HCT116 (cell line): Measurements from ENCODE around the gene COL1A1. TPM values are rescaled to one million over a fixed set of nuclear protein-coding genes. Genes with fewer than 3 reads are reported as not detected.

Source experiments
- ATAC-seq: fragments of 200-7000 bp; cut with Tn5 transposase; 2 replicates; pipeline ENCODE4 v1.9.1; 2020; ENCODE audit warnings: mild to moderate bottlenecking, moderate library complexity
- BruUV-seq: library from RNA; stranded (reverse); fragments of 400-500 nt; replicated peaks from 2 replicates; lab custom pipeline; 2021; lab: Mats Ljungman, UMichigan
- CTCF ChIA-PET: fragments of 300-600 bp; sonication (Branson Sonifier 250); formaldehyde crosslinking; loops from one replicate; lab custom pipeline; 2021; ENCODE audit warnings: antibody characterized with exemption; lab: Charles Lee
- POLR2A ChIA-PET: fragments of 300-600, 350-600 bp; sonication (Branson Sonifier 250); formaldehyde crosslinking; loops from one replicate; lab custom pipeline; 2021; ENCODE audit warnings: antibody characterized with exemption; lab: Charles Lee
- RAD21 ChIA-PET, 2 experiments: fragments of 300-600 bp; sonication (Branson Sonifier 250); formaldehyde crosslinking; loops; one replicate each; lab custom pipeline; 2023; ENCODE audit warnings: low total read pairs in 2 of 2; ENCODE audit not compliant: uncharacterized antibody in 2 of 2, unreplicated experiment in 2 of 2, low non-redundant PET in 1 of 2; lab: Charles Lee
- DNase-seq: peaks from one replicate; pipeline ENCODE4 v3.0.0-alpha.2; 2010; ENCODE audit warnings: low read depth, low spot score
- H2AFZ ChIP-seq: fragments of 200-600 bp; shearing (Covaris generic), sonication (generic); 2 replicates; pipeline ENCODE4 v1.6.1; 2017; ENCODE audit warnings: low read depth, mixed run types, mixed read lengths, antibody characterized with exemption, low read length; ENCODE audit not compliant: poor library complexity, severe bottlenecking
- H3K27ac ChIP-seq: 2 replicates; pipeline ENCODE4 v1.5.1; 2012; ENCODE audit warnings: low read depth, low read length
- H3K27me3 ChIP-seq: fragments of 200-600 bp; sonication (generic); 2 replicates; pipeline ENCODE4 v1.6.1; 2016; ENCODE audit warnings: mixed run types, low read length, mixed read lengths; ENCODE audit not compliant: insufficient read depth
- H3K36me3 ChIP-seq, 2 experiments: fragments of 200-500 bp in 1 of 2; fragments of 200-600 bp in 1 of 2; sonication (Bioruptor generic) in 1 of 2; sonication (generic) in 1 of 2; 2 replicates each; pipeline versions ENCODE4 v1.5.1 to v1.6.1; 2014 to 2016; ENCODE audit warnings: low read length in 2 of 2, inconsistent platforms in 1 of 2, mixed read lengths in 1 of 2, mixed run types in 1 of 2; ENCODE audit not compliant: insufficient read depth in 2 of 2, control insufficient read depth in 1 of 2
- H3K4me1 ChIP-seq, 2 experiments: fragments of 200-600 bp in 1 of 2; sonication (generic) in 1 of 2; 2 replicates each; pipeline versions ENCODE4 v1.5.1 to v1.6.1; 2012 to 2017; ENCODE audit warnings: low read length in 2 of 2, inconsistent platforms in 1 of 2, mild to moderate bottlenecking in 1 of 2, mixed read lengths in 1 of 2, mixed run types in 1 of 2, moderate library complexity in 1 of 2; ENCODE audit not compliant: insufficient read depth in 2 of 2, control insufficient read depth in 1 of 2
- H3K4me2 ChIP-seq: fragments of 200-600 bp; sonication (generic); 2 replicates; pipeline ENCODE4 v1.6.1; 2017; ENCODE audit warnings: mixed run types, low read length, mixed read lengths
- H3K4me3 ChIP-seq, 2 experiments: fragments of 200-600 bp in 1 of 2; sonication (generic) in 1 of 2; replicated peaks in 1 of 2; 2 replicates each; pipeline ENCODE4 v1.5.1; 2011 to 2016; ENCODE audit warnings: low read length in 2 of 2, control low read depth in 1 of 2, low read depth in 1 of 2, mild to moderate bottlenecking in 1 of 2, mixed read lengths in 1 of 2, mixed run types in 1 of 2
- H3K79me2 ChIP-seq: fragments of 200-600 bp; sonication (generic); 2 replicates; pipeline ENCODE4 v1.6.1; 2017; ENCODE audit warnings: mild to moderate bottlenecking, mixed run types, low read length, moderate library complexity, mixed read lengths; ENCODE audit not compliant: insufficient read depth
- H3K9ac ChIP-seq: fragments of 200-600 bp; sonication (generic); 2 replicates; pipeline ENCODE4 v1.6.1; 2016; ENCODE audit warnings: low read length, mixed read lengths
- H3K9me2 ChIP-seq: fragments of 200-600 bp; sonication (generic), shearing (Covaris generic); 2 replicates; pipeline ENCODE4 v1.6.1; 2017; ENCODE audit warnings: mixed run types, mild to moderate bottlenecking, moderate library complexity; ENCODE audit not compliant: insufficient read depth
- H3K9me3 ChIP-seq, 2 experiments: fragments of 200-500 bp in 1 of 2; fragments of 200-600 bp in 1 of 2; sonication (Bioruptor generic) in 1 of 2; sonication (generic) in 1 of 2; 2 replicates each; pipeline ENCODE4 v1.6.1; 2014 to 2017; ENCODE audit warnings: low read length in 2 of 2, mixed read lengths in 2 of 2, inconsistent platforms in 1 of 2, low read depth in 1 of 2, mild to moderate bottlenecking in 1 of 2, mixed run types in 1 of 2, moderate library complexity in 1 of 2; ENCODE audit not compliant: control insufficient read depth in 1 of 2, insufficient read depth in 1 of 2
- H4K20me1 ChIP-seq: fragments of 200-600 bp; sonication (generic), shearing (Covaris generic); 2 replicates; pipeline ENCODE4 v1.6.1; 2017; ENCODE audit warnings: mixed run types, mild to moderate bottlenecking, moderate library complexity; ENCODE audit not compliant: insufficient read depth
- ATF3 ChIP-seq: IDR thresholded peaks from 2 replicates; pipeline ENCODE4 v1.6.1; 2012
- CTCF ChIP-seq, 3 experiments: fragments of 200-600 bp in 1 of 3; sonication (generic) in 1 of 3; IDR thresholded peaks in 2 of 3; conservative IDR thresholded peaks in 1 of 3; 2 replicates each; pipeline ENCODE4 v1.5.1; 2012 to 2017; ENCODE audit warnings: low read depth in 2 of 3, low read length in 2 of 3, antibody characterized with exemption in 1 of 3, borderline replicate concordance in 1 of 3, control low read depth in 1 of 3, mild to moderate bottlenecking in 1 of 3, mixed read lengths in 1 of 3, mixed run types in 1 of 3, moderate library complexity in 1 of 3; ENCODE audit not compliant: insufficient read depth in 1 of 3
- EGR1 ChIP-seq: IDR thresholded peaks from 2 replicates; pipeline ENCODE4 v1.6.1; 2012; ENCODE audit warnings: low read depth
- EZH2 ChIP-seq: fragments of 200-600 bp; sonication (generic); IDR thresholded peaks from 2 replicates; pipeline ENCODE4 v1.6.1; 2017; ENCODE audit warnings: antibody characterized with exemption, mixed run types
- EZH2phosphoT487 ChIP-seq: fragments of 200-600 bp; IDR thresholded peaks from 2 replicates; pipeline ENCODE4 v1.6.1; 2018; ENCODE audit warnings: antibody characterized with exemption, borderline replicate concordance
- FOSL1 ChIP-seq: IDR thresholded peaks from 2 replicates; pipeline ENCODE4 v1.6.1; 2012; ENCODE audit warnings: low read depth
- JUND ChIP-seq: IDR thresholded peaks from 2 replicates; pipeline ENCODE4 v1.6.1; 2012
- MAX ChIP-seq: IDR thresholded peaks from 2 replicates; pipeline ENCODE4 v1.6.1; 2012
- POLR2AphosphoS5 ChIP-seq: IDR thresholded peaks from 2 replicates; pipeline ENCODE4 v1.6.1; 2011; ENCODE audit warnings: mild to moderate bottlenecking, low read depth, low read length, moderate library complexity
- REST ChIP-seq: IDR thresholded peaks from 2 replicates; pipeline ENCODE4 v1.6.1; 2012; ENCODE audit warnings: low read depth
- SIN3A ChIP-seq: IDR thresholded peaks from 2 replicates; pipeline ENCODE4 v1.6.1; 2012; ENCODE audit warnings: low read depth
- SP1 ChIP-seq: IDR thresholded peaks from 2 replicates; pipeline ENCODE4 v1.6.1; 2012; ENCODE audit warnings: low read depth
- SRF ChIP-seq: IDR thresholded peaks from 2 replicates; pipeline ENCODE4 v1.6.1; 2012; ENCODE audit warnings: low read depth
- TCF7L2 ChIP-seq: IDR thresholded peaks from 2 replicates; pipeline ENCODE4 v1.7.0; 2011; ENCODE audit warnings: borderline replicate concordance, inconsistent platforms; ENCODE audit not compliant: insufficient read depth, insufficient read length; ENCODE audit errors: extremely low read depth
- YY1 ChIP-seq: IDR thresholded peaks from 2 replicates; pipeline ENCODE4 v1.6.1; 2011; ENCODE audit warnings: low read length, low read depth, moderate library complexity, mild to moderate bottlenecking; ENCODE audit not compliant: insufficient replicate concordance; ENCODE audit errors: extremely low read depth
- ZBTB33 ChIP-seq: IDR thresholded peaks from 2 replicates; pipeline ENCODE4 v1.6.1; 2011; ENCODE audit warnings: mild to moderate bottlenecking, low read length, moderate library complexity; ENCODE audit not compliant: insufficient replicate concordance; ENCODE audit errors: extremely low read depth
- ZFX ChIP-seq: fragments of 450-650 bp; IDR thresholded peaks from 2 replicates; pipeline ENCODE4 v1.6.1; 2017
- ZNF274 ChIP-seq: fragments of 200-500 bp; sonication (Bioruptor generic); IDR thresholded peaks from 2 replicates; pipeline ENCODE4 v1.6.1; 2014; ENCODE audit warnings: mild to moderate bottlenecking, low read depth, low read length, inconsistent platforms
- intact Hi-C: fragments of 100-400 bp; cut with micrococcal nuclease; formaldehyde crosslinking; loops from 2 replicates; pipeline ENCODE4 v1.10.0; 2022
- total RNA-seq: library from RNA; stranded (reverse); gene quantifications from one replicate; pipeline ENCODE4 v1.2.1, GENCODE V29; 2021; ENCODE audit not compliant: unreplicated experiment

Gene COL1A1
- total RNA-seq, 1 experiment from 2014 or later, result 33.6 TPM

GRCh38 chr17:50146927-50147665 lies 54.3 kb downstream of the COL1A1 start:
- Histone ChIP-seq H3K9me2 (no peaks in the 10 kb centered on the region), H3K9ac (no peak overlapping the region), H3K4me1 (peaks cover 10 to 32% of the 10 kb centered on the region in 2 experiments; a peak in 3 of 4 replicates), H3K9me3 (no peaks in the 10 kb centered on the region), H3K27ac (peak overlapping the region; percentile 21; the same call in 1 of the 2 replicates)
- ATAC-seq, result no peak
- CTCF ChIA-PET, result interaction anchor here (1.6 kb wide), 1 partner anchor 22 kb away, joined by 5 read pairs; no protein-coding TSS in a partner anchor
- DNase-seq, result no peak
- no peak for TF ChIP-seq ATF3
- no peak for TF ChIP-seq REST
- no peak for TF ChIP-seq ZBTB33
- TF ChIP-seq ZFX, result no peak
- TF ChIP-seq FOSL1, result no peak
- TF ChIP-seq EGR1, result no peak
- TF ChIP-seq TCF7L2, result no peak
- no peak for TF ChIP-seq ZNF274
- TF ChIP-seq SRF, result no peak
- no peak for TF ChIP-seq CTCF (IDR thresholded peaks at IDR 0.05 in 2 of 3, conservative IDR thresholded peaks at IDR 0.05 in 1 of 3; ENCODE audit: borderline replicate concordance in 1 of 3, insufficient read depth in 1 of 3, low read depth in 2 of 3, low read length in 2 of 3)
- TF ChIP-seq MAX, result no peak
- no peak for TF ChIP-seq YY1
- no peak for TF ChIP-seq EZH2phosphoT487
- no peak for TF ChIP-seq JUND
- no peak for TF ChIP-seq SP1
- TF ChIP-seq SIN3A, result no peak
- no peak for TF ChIP-seq EZH2
- TF ChIP-seq POLR2AphosphoS5, result no peak
- TF ChIP-seq, all 23 proteins: peak for 0
- intact Hi-C loops, result no loop called here
- Histone ChIP-seq H3K27me3 (no peaks in the 10 kb centered on the region), H3K4me3 (no peak overlapping the region; a peak in 1 of 4 replicates), H3K4me2 (peak overlapping the region; percentile 92), H3K36me3 (peaks cover 35 to 51% of the 10 kb centered on the region in 2 experiments; a peak in 3 of 4 replicates), H3K79me2 (peaks cover 85% of the 10 kb centered on the region), H2AFZ (no peak overlapping the region), H4K20me1 (no peaks in the 10 kb centered on the region)
- ChIA-PET POLR2A (interaction anchor here (0.9 kb wide), 1 partner anchor 31 kb away, joined by 3 read pairs; no protein-coding TSS in a partner anchor), RAD21 (no interaction called here)
- no TSS peak for BruUV-seq
